Prostate gland (tissue), 2 donors: ENCODE data around the gene CD81.

Experiments used
- CTCF ChIP-seq, 4 experiments: fragments of 200-600 bp in 2 of 4; fragments of 450-650 bp in 2 of 4; sonication (generic) in 2 of 4; IDR thresholded peaks; 1 replicate in 3 of 4; 2 replicates in 1 of 4; pipeline ENCODE4 v1.5.1; 2016 to 2019; ENCODE audit warnings: antibody characterized with exemption in 4 of 4, mild to moderate bottlenecking in 2 of 4, moderate library complexity in 2 of 4
- POLR2A ChIP-seq: fragments of 450-650 bp; IDR thresholded peaks from one replicate; pipeline ENCODE4 v1.6.1; 2016; ENCODE audit warnings: antibody characterized with exemption, mild to moderate bottlenecking
- POLR2AphosphoS5 ChIP-seq: sonication (generic); formaldehyde crosslinking; IDR thresholded peaks from one replicate; pipeline ENCODE4 v1.6.1; 2017; ENCODE audit warnings: antibody characterized with exemption

GRCh38 chr11:2444821-2445745 is 68.0 kb downstream of the CD81 start, which contains the start of gene KCNQ1:
- TF ChIP-seq CTCF (IDR thresholded peaks at IDR 0.05) (peak in 1 of 4 experiments; percentile 38), POLR2AphosphoS5 (no peak), POLR2A (peak; percentile 71)
